T-helper 1 cell treated with Interleukin-12 subunit alpha and Interleukin-12 subunit beta and Interleukin-4 antibody, amounts not matched to agents 30 μg/mL and 1 μg/mL, for 36 hours (primary cell): ENCODE data around the gene PTGR1.
"Not testable (repeated sequence)": the region's sequence is repeated elsewhere in the genome, so short reads cannot be mapped to it uniquely, and the experiment has no call there.

Experiments used
- H3K27ac Mint-ChIP-seq: one replicate; pipeline ENCODE4 v1.8.0; 2021; ENCODE audit warnings: mild to moderate bottlenecking, mixed read lengths
- H3K27me3 Mint-ChIP-seq: one replicate; pipeline ENCODE4 v1.8.0; 2021; ENCODE audit warnings: low read depth, mixed read lengths
- H3K36me3 Mint-ChIP-seq: one replicate; pipeline ENCODE4 v1.8.0; 2021; ENCODE audit warnings: low read depth, mixed read lengths
- H3K4me1 Mint-ChIP-seq: one replicate; pipeline ENCODE4 v1.8.0; 2021; ENCODE audit warnings: low read depth, mixed read lengths
- H3K4me3 Mint-ChIP-seq: one replicate; pipeline ENCODE4 v1.8.0; 2021; ENCODE audit warnings: mild to moderate bottlenecking, moderate library complexity, mixed read lengths
- H3K9me3 Mint-ChIP-seq: one replicate; pipeline ENCODE4 v1.8.0; 2021; ENCODE audit warnings: mixed read lengths

The PTGR1 gene

DNA sequence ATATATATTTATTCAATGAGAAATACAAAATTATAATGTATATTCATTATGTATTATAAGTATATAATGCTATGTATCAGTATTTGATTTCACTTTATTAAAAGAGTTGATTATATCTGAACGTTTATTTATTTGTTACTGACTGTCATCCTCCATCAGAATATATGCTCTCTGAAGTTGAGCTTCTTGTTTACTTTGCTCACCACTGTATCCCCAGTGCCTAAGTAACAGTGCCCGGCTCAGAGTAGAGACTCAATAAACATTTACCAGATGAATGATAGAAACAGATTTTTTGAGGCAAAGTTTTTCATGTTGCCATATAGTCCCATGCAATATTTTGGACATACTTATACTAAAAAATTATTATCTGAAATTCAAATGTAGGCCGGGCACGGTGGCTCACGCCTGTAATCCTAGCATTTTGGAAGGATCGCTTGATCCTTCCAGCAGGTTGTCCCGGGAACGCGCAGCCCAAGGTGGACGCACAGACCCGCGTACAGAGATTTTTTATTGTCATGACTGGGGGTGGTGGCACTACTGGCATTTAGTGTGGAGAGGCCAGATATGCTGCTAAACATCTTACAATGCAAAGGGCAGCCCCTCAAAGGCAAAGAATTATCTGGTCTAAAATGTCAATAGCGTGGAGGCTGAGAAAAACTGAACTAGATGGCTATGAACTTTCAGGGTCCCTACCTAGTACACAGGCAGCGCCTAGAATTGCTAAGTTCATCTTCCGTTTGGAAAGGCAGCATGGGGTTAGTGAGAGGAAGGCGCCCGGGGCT lies 30.9 kb upstream of the PTGR1 start:
- peaks cover 5% of the 10 kb centered on the region for H3K36me3 Mint-ChIP-seq

DNA sequence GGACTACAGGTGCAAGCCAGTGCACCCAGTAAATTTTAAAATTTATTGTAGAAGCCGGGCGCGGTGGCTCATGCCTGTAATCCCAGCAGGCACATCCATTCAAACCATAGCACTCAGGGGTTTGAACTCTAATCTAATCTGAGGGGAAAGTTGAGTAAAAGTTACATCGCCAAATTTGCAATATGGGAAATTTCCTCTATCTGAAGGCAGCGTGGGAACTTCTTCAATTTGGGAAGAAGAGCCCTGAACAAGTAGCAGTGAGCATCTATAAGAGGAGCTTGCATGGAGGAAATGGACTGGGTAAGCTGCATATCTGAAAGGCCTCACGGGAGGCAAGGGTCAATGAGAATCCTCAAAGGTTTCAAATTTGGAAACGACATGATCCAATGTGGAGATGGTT lies 29.0 kb upstream of the PTGR1 start:
- Mint-ChIP-seq H3K27ac (no peak overlapping the region), H3K36me3 (peaks cover 4% of the 10 kb centered on the region), H3K27me3 (peaks cover 9% of the 10 kb centered on the region), H3K4me1 (peaks cover 22% of the 10 kb centered on the region), H3K9me3 (no peaks in the 10 kb centered on the region), H3K4me3 (no peak overlapping the region)

More for the DNA sequence above, 30.9 kb upstream of the PTGR1 start:
- H3K4me1 Mint-ChIP-seq, result peaks cover 39% of the 10 kb centered on the region
- no peaks in the 10 kb centered on the region for H3K9me3 Mint-ChIP-seq
- H3K4me3 Mint-ChIP-seq, result peak overlapping the region; percentile 94
- peak overlapping the region; percentile 86 for H3K27ac Mint-ChIP-seq
- no peaks in the 10 kb centered on the region for H3K27me3 Mint-ChIP-seq

DNA sequence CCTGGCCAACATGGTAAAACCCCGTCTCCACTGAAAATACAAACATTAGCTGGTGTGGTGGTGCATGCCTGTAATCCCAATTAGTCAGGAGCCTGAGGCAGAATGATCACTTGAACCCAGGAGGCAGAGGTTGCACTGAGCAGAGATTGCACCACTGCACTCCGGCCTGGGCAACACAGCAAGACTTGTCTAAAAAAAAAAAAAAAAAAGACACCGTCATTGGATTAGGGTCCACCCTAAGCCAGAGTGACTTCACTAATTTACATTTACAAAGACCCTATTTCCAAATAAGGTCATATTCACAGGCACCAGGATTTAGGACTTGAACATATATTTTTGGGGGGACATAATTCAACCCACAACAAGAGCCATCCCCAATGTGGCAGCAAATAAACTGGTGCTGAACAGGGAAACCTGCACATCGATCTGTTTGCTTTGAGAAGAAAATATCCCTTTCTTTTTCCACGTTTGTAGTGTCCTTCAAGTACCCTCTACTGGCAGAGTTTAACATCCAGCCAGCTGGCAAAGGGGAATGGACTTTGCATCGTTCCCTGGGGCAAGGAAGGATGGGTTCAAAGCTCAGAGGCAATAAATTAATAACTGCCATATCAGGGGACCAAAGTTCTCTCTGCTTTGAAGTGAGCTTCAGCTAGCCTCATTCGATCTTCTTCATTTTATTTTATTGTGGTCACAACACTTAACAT lies 28.0 kb upstream of the PTGR1 start:
- peaks cover 12% of the 10 kb centered on the region for H3K4me1 Mint-ChIP-seq
- peaks cover 15% of the 10 kb centered on the region for H3K27me3 Mint-ChIP-seq
- H3K36me3 Mint-ChIP-seq, result no peaks in the 10 kb centered on the region
- H3K4me3 Mint-ChIP-seq, result no peak overlapping the region
- H3K9me3 Mint-ChIP-seq, result no peaks in the 10 kb centered on the region
- H3K27ac Mint-ChIP-seq, result no peak overlapping the region

DNA sequence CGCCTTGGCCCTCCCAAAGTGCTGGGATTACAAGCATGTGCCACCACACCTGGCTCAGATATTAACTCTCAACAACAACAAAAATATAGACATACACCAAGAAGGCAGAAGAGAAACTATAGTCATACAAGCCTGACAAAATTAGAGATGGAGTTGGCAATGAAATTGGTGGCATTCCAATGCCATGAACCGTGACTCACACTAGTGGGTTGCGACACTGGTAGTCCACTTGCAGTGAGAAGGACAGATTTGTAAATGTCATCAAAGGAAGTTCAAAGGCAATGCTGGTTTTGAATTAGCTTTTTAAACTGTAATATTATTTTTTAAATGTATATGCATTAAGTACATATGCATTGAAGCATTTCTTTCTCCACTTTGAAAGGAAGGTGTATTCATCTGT lies 23.2 kb upstream of the PTGR1 start:
- no peaks in the 10 kb centered on the region for H3K36me3 Mint-ChIP-seq
- H3K27ac Mint-ChIP-seq, result no peak overlapping the region
- peaks cover 21% of the 10 kb centered on the region for H3K27me3 Mint-ChIP-seq
- H3K9me3 Mint-ChIP-seq, result no peaks in the 10 kb centered on the region
- no peaks in the 10 kb centered on the region for H3K4me1 Mint-ChIP-seq
- no peak overlapping the region for H3K4me3 Mint-ChIP-seq

DNA sequence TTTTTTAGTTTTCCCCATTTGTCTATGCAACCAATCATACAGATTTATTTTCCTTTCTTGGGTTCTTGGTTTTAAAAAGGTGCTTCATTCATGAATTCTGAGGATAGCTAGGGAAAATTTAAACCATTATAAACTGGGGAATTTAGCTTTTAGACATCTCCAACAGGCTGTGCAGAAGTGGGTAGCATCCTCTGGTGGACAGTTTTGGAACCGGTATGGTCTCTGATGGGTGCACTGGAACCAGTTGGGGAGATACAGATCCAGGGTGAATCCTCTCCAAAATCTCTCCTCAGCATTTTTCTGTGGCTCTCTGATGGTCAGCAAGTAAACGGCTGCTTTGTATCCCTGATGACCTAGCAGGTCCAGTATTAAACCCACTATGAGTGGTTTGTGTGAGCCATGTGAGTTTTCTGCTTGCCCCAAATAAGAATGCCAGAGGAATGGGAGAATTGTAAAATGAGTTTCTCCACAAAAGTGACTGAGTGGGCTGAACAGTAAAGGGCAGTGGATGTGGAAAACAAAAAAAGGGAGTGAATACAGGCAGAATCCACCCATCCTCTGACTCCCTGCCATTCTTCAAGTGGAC lies 22.5 kb upstream of the PTGR1 start:
- no peaks in the 10 kb centered on the region for H3K4me1 Mint-ChIP-seq
- no peaks in the 10 kb centered on the region for H3K9me3 Mint-ChIP-seq
- H3K36me3 Mint-ChIP-seq, result no peaks in the 10 kb centered on the region
- no peak overlapping the region for H3K4me3 Mint-ChIP-seq
- peaks cover 21% of the 10 kb centered on the region for H3K27me3 Mint-ChIP-seq
- H3K27ac Mint-ChIP-seq, result no peak overlapping the region

DNA sequence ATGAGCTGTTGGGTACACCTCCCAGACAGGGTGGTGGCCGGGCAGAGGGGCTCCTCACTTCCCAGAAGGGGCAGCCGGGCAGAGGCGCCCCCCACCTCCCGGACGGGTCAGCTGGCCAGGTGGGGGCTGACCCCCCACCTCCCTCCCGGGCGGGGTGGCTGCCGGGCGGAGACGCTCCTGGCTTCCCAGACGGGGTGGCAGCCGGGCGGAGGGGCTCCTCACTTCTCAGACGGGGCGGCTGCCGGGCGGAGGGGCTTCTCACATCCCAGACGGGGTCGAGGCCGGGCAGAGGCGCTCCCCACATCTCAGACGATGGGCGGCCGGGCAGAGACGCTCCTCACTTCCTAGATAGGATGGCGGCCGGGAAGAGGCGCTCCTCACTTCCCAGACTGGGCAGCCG lies 17.9 kb upstream of the PTGR1 start:
- H3K9me3 Mint-ChIP-seq, H3K36me3 Mint-ChIP-seq, H3K4me3 Mint-ChIP-seq, H3K27ac Mint-ChIP-seq, H3K4me1 Mint-ChIP-seq: not testable (repeated sequence)
- peaks cover 15% of the 10 kb centered on the region for H3K27me3 Mint-ChIP-seq

DNA sequence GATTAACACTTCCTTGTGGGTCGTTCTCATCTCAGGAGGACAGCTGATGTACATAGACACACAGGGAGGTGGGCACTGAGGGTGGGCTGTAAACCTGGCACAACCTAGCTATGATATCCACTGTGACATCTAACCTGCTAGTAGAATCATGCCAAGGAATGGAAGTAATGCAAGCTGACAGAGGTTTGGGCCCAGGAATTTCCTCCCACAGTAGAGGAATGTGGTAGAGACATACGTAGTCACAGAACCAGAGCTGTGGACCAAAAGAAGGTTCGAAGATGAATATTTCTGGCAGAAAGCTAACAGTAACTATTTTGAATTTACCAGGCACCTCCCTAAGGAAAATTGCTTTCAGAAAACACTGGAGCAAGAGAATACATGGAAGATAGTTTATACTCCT lies 16.5 kb upstream of the PTGR1 start:
- Mint-ChIP-seq H3K36me3 (no peaks in the 10 kb centered on the region), H3K4me1 (no peaks in the 10 kb centered on the region), H3K4me3 (no peak overlapping the region), H3K27ac (no peak overlapping the region), H3K27me3 (peaks cover 10% of the 10 kb centered on the region), H3K9me3 (no peaks in the 10 kb centered on the region)

DNA sequence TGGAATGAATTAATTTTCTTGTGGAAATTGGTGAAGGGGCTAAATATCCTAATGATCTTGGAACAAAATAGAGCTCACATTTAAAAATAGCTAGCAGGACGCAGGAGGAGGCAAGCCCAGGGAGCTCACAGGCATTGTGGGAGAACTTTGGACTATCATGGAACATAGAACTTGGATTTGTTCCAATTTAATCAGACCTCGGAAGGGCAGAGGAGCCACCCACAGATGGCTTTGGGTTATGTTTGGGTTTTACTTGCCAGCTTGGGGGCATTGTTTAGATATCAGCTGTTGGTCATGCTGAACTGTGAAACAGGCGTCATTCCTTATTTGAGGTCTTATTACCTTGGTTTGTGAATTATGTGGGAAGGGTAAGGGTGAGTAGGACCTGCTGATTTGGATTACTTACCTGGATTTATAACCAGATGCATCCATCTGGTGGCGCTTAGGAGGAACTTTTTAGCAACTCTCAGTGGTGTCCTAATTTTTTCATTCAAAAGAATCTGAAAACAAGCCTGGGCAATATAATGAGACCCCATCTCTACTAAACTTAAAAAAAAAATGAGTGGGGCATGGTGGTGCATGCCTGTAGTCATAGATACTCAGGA lies 14.1 kb upstream of the PTGR1 start:
- H3K27ac Mint-ChIP-seq, result no peak overlapping the region
- no peaks in the 10 kb centered on the region for H3K4me1 Mint-ChIP-seq
- no peak overlapping the region for H3K4me3 Mint-ChIP-seq
- H3K27me3 Mint-ChIP-seq, result peaks cover 23% of the 10 kb centered on the region
- H3K36me3 Mint-ChIP-seq, result no peaks in the 10 kb centered on the region
- H3K9me3 Mint-ChIP-seq, result no peaks in the 10 kb centered on the region

DNA sequence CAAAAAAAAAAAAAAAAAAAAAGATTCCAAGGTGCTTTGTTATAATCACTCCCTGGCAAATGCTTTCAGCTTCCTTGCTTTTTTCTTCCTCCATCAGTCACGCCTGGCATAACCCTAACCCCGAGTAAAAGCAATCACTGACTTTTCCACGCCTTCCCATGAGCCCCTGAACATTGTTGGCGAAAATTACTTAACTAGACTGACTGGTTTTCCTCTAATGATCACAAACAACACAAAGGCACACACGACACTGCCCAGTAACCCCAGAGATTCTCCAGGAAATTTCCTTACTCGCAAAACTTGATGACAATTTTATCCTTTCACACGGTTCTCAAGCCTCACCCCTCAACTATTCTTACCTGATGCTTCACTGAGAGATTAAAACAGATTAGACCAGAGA lies 11.4 kb upstream of the PTGR1 start:
- Mint-ChIP-seq H3K27ac (no peak overlapping the region), H3K36me3 (no peaks in the 10 kb centered on the region), H3K27me3 (peaks cover 23% of the 10 kb centered on the region), H3K4me1 (no peaks in the 10 kb centered on the region), H3K9me3 (no peaks in the 10 kb centered on the region), H3K4me3 (no peak overlapping the region)

DNA sequence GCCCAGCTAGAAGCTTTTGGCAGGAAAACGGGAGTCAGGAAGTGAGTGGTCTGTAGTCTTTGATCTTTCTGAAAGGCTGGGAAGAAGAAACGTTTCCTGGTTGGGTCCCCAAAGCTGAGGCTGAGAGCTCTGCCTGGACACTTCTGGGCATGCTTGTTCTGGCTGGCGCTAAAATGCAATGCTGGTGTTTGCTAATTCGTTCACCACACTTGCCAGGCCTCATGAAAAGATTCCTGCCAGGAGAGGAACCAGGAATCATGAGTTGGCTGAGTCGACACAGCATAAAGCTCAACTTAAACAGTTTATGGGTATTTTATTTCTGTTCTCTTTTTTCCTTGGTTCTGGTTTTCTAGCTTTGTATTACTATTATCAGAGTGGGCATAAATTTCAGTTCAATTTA lies 10.7 kb upstream of the PTGR1 start:
- no peaks in the 10 kb centered on the region for H3K4me1 Mint-ChIP-seq
- no peak overlapping the region for H3K4me3 Mint-ChIP-seq
- H3K27me3 Mint-ChIP-seq, result peaks cover 23% of the 10 kb centered on the region
- no peak overlapping the region for H3K27ac Mint-ChIP-seq
- no peaks in the 10 kb centered on the region for H3K9me3 Mint-ChIP-seq
- H3K36me3 Mint-ChIP-seq, result no peaks in the 10 kb centered on the region

DNA sequence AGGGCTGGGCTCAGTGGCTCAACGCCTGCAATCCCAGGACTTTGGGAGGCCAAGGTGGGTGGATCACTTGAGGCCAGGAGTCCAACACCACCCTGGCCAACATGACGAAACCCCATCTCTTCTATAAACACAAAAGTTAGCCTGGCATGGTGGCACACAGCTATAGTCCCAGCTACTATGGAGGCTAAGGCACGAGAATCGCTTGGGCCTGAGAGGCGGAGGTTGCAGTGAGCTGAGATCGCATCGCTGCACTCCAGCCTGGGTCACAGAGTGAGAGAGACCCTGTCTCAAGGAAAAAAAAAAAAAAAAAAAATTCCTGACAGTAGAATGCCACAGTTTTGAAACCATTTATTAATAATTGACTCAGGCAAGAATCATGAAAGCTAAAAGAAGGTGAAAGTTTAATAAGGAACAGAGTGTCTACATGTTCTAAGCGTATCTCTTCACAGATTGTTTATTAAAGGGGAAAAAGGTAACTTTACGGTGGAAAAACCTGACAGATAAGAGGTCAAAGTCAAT lies 5.7 kb upstream of the PTGR1 start:
- Mint-ChIP-seq H3K4me3 (no peak overlapping the region), H3K9me3 (no peaks in the 10 kb centered on the region), H3K36me3 (no peaks in the 10 kb centered on the region), H3K27ac (no peak overlapping the region), H3K27me3 (peaks cover 32% of the 10 kb centered on the region), H3K4me1 (peaks cover 4% of the 10 kb centered on the region)

DNA sequence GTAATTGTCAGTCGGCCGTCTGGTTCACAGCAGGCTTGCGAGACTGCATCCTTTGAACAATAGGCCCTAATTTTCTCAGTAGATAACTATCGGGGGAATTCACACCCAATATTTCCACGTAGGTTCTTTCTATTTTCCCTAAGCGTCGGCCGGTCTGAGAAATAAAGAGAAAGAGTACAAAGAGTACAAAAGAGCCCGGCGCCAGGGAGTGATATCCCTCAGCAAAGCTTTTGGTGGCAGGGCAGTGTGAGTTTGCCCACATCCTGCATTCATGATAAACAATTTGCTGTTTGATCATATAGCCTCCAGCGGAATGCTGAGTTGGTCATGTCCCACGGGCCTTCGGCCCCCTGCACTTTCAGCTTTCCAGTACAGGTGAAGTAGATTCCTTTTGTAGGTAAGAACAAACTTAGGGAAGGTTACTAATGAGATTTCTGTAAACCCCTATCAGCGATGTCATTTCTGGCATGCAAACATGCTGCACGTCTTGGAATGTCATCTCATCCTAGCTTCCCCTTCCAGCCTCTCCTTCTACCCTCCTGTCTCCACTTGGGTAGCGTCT lies 4.7 kb upstream of the PTGR1 start:
- H3K4me1 Mint-ChIP-seq, result peaks cover 10% of the 10 kb centered on the region
- no peaks in the 10 kb centered on the region for H3K36me3 Mint-ChIP-seq
- peaks cover 34% of the 10 kb centered on the region for H3K27me3 Mint-ChIP-seq
- H3K27ac Mint-ChIP-seq, result no peak overlapping the region
- no peak overlapping the region for H3K4me3 Mint-ChIP-seq
- H3K9me3 Mint-ChIP-seq, result no peaks in the 10 kb centered on the region

DNA sequence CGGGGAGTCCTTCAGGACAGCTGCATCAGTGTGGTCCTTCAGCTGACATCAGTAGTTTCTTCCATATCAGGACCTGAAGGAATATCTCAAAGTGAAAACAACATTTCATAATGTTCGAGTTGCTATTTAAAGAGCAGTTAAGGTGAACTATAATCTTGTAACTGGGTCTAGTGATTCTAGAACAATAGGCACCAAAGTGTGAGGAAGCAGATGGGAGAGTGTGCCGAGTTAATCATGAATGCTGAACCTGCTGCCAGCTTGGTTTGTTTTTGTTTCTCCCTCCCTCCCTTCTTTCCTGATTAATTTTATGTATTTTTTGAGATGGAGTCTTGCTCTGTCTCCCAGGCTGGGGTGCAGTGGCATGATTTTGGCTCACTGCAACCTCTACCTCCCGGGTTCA lies 3.6 kb upstream of the PTGR1 start:
- Mint-ChIP-seq H3K4me3 (no peak overlapping the region), H3K27ac (no peak overlapping the region), H3K27me3 (peaks cover 41% of the 10 kb centered on the region), H3K9me3 (no peaks in the 10 kb centered on the region), H3K4me1 (peaks cover 14% of the 10 kb centered on the region), H3K36me3 (no peaks in the 10 kb centered on the region)

DNA sequence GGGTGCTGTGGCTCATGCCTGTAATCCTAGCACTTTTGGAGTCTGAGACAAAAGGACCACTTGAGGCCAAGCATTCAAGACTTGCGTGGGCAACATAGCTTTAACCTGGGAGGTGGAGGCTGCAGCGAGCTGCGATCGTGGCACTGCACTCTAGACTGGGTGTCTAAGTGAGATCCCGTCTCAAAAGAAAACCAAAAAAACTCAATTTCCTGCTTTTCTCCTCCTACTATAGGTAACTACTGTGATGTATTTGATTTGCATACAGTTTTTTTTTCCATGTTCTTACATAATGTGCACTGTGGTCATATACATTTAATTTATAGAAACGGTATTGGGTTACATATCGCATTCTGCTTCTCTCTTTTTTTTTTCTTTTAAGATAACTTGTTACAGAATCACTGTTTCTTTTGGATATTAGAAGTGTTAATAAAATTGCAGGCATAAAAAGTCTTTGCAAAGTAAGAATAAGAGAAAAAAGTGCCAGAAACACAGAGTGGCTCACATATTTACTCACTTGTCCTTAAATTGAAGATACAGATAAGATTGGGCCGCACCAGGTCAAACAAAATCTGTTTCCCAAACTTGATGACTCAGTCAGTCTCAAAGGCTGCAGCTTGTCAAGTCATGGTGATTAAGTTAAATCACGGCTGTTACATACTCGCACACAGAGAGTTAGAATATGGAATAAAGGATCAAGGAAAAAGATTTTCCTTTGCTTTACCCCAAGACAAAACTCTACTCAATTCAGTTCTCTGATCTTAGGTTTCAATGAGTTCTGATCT lies 2.0 kb upstream of the PTGR1 start:
- Mint-ChIP-seq H3K4me1 (peaks cover 17% of the 10 kb centered on the region), H3K27me3 (peaks cover 49% of the 10 kb centered on the region), H3K9me3 (no peaks in the 10 kb centered on the region), H3K27ac (no peak overlapping the region), H3K4me3 (no peak overlapping the region), H3K36me3 (no peaks in the 10 kb centered on the region)
